NCI-H69 (cell line): Measurements from ENCODE around the gene USP17L18.
"Not testable (repeated sequence)": the region's sequence is repeated elsewhere in the genome, so short reads cannot be mapped to it uniquely, and the experiment has no call there.

Source experiments
- DNase-seq: peaks from one replicate; lab custom pipeline; 2025; lab: John Stamatoyannopoulos, UW

The USP17L18 gene

GRCh38 chr4:9247953-9248680, at the start of gene USP17L18:
Gene USP17L18, plus strand, starts transcription at chr4:9248630. Its CDS starts 0 bp downstream, at chr4:9248630.
- DNase-seq, result not testable (repeated sequence)

- not testable (repeated sequence) for DNase-seq
Observed at GRCh38 chr4:9210357-9210756, 38.1 kb upstream of the USP17L18 start, which contains the start of gene USP17L10. Gene USP17L10, plus strand, starts transcription at chr4:9210657. Its CDS starts 0 bp downstream, at chr4:9210657.

- not testable (repeated sequence) for DNase-seq
Observed at GRCh38 chr4:9214701-9215100, 33.7 kb upstream of the USP17L18 start.

GRCh38 chr4:9215105-9215504, 33.3 kb upstream of the USP17L18 start, which contains the start of gene USP17L11:
Gene USP17L11, plus strand, starts transcription at chr4:9215405. Its CDS starts 0 bp downstream, at chr4:9215405.
- not testable (repeated sequence) for DNase-seq

- DNase-seq, result not testable (repeated sequence)
Observed at GRCh38 chr4:9219852-9220251, 28.6 kb upstream of the USP17L18 start, which contains the start of gene USP17L12. Gene USP17L12, plus strand, starts transcription at chr4:9220152. Its CDS starts 0 bp downstream, at chr4:9220152.

GRCh38 chr4:9224596-9224995, 23.8 kb upstream of the USP17L18 start, which contains the start of gene USP17L13:
Gene USP17L13, plus strand, starts transcription at chr4:9224896. Its CDS starts 0 bp downstream, at chr4:9224896.
- not testable (repeated sequence) for DNase-seq

GRCh38 chr4:9230249-9230648, 18.2 kb upstream of the USP17L18 start:
- not testable (repeated sequence) for DNase-seq

- not testable (repeated sequence) for DNase-seq
Observed at GRCh38 chr4:9234085-9234484, 14.3 kb upstream of the USP17L18 start, which contains the start of gene USP17L15. Gene USP17L15, plus strand, starts transcription at chr4:9234385. Its CDS starts 0 bp downstream, at chr4:9234385.

GRCh38 chr4:9238461-9238860, 10.0 kb upstream of the USP17L18 start:
- DNase-seq, result not testable (repeated sequence)

- DNase-seq, result not testable (repeated sequence)
Observed at GRCh38 chr4:9243579-9243978, 4.9 kb upstream of the USP17L18 start, which contains the start of gene USP17L17. Gene USP17L17, plus strand, starts transcription at chr4:9243879. Its CDS starts 0 bp downstream, at chr4:9243879.

- not testable (repeated sequence) for DNase-seq
Observed at GRCh38 chr4:9253078-9253477, 4.6 kb downstream of the USP17L18 start, which contains the start of gene USP17L19. Gene USP17L19, plus strand, starts transcription at chr4:9253378. Its CDS starts 0 bp downstream, at chr4:9253378.

- DNase-seq, result not testable (repeated sequence)
Observed at GRCh38 chr4:9257824-9258223, 9.4 kb downstream of the USP17L18 start, which contains the start of gene USP17L20. Gene USP17L20, plus strand, starts transcription at chr4:9258124. Its CDS starts 0 bp downstream, at chr4:9258124.

- not testable (repeated sequence) for DNase-seq
Observed at GRCh38 chr4:9262572-9262971, 14.1 kb downstream of the USP17L18 start, which contains the start of gene USP17L21. Gene USP17L21, plus strand, starts transcription at chr4:9262872. Its CDS starts 0 bp downstream, at chr4:9262872.

- not testable (repeated sequence) for DNase-seq
Observed at GRCh38 chr4:9267319-9267718, 18.9 kb downstream of the USP17L18 start, which contains the start of gene USP17L22. Gene USP17L22, plus strand, starts transcription at chr4:9267619. Its CDS starts 0 bp downstream, at chr4:9267619.

GRCh38 chr4:9271719-9272118, 23.3 kb downstream of the USP17L18 start:
- DNase-seq, result not testable (repeated sequence)
